GM12878 (cell line): Measurements from ENCODE around the gene OXCT2. TPM values are rescaled to one million over a fixed set of nuclear protein-coding genes. Genes with fewer than 3 reads are reported as not detected.
A peak's percentile ranks its signal among the peaks of the same experiment; 100 is the strongest.

Source experiments
- ATAC-seq: fragments of 200-7000 bp; cut with Tn5 transposase; 3 replicates; pipeline ENCODE4 v1.9.1; 2020; ENCODE audit warnings: mild to moderate bottlenecking, moderate library complexity
- BruUV-seq: library from RNA; stranded (reverse); fragments of 400-500 nt; replicated peaks from 2 replicates; lab custom pipeline; 2021; lab: Mats Ljungman, UMichigan
- CTCF ChIA-PET: fragments of 300-600 bp; sonication (Branson Sonifier 250); formaldehyde crosslinking; extraction: SDS; loops from one replicate; lab custom pipeline; 2021; ENCODE audit warnings: inconsistent platforms; lab: Yijun Ruan, JAX
- POLR2A ChIA-PET: fragments of 350-600 bp; formaldehyde crosslinking; extraction: SDS; loops from one replicate; lab custom pipeline; 2021; ENCODE audit warnings: inconsistent platforms; lab: Charles Lee
- RAD21 ChIA-PET: fragments of 300-600 bp; sonication (Branson Sonifier 250); formaldehyde crosslinking; loops from one replicate; lab custom pipeline; 2023; ENCODE audit warnings: antibody characterized with exemption; ENCODE audit not compliant: unreplicated experiment; lab: Charles Lee
- SMC1A ChIA-PET: fragments of 300-600 bp; sonication (Branson Sonifier 250); formaldehyde crosslinking; loops from one replicate; lab custom pipeline; 2023; ENCODE audit not compliant: unreplicated experiment, uncharacterized antibody; lab: Charles Lee
- DNase-seq: peaks from one replicate; pipeline ENCODE4 v3.0.0-alpha.2; 2011; ENCODE audit warnings: low read depth, low spot score
- FAIRE-seq: peaks from 3 replicates; lab custom pipeline; 2011; peaks lifted over from hg19 to GRCh38; lab: Jason Lieb, UNC
- H2AFZ ChIP-seq: 2 replicates; pipeline ENCODE4 v1.6.0; 2011; ENCODE audit warnings: low read depth, low read length, control low read depth; ENCODE audit not compliant: control insufficient read depth
- H3K27ac ChIP-seq: 2 replicates; pipeline ENCODE4 v1.5.1; 2011; ENCODE audit warnings: control low read depth; ENCODE audit not compliant: control insufficient read depth, insufficient read depth
- H3K27me3 ChIP-seq, 2 experiments: replicated peaks in 1 of 2; 2 replicates each; pipeline versions ENCODE4 v1.6.0 to v1.6.1; 2011; ENCODE audit warnings: low read length in 1 of 2; ENCODE audit not compliant: control insufficient read depth in 2 of 2, insufficient read depth in 2 of 2
- H3K36me3 ChIP-seq, 2 experiments: 2 replicates each; pipeline ENCODE4 v1.5.1; 2011; ENCODE audit warnings: low read length in 1 of 2; ENCODE audit not compliant: control insufficient read depth in 2 of 2, insufficient read depth in 2 of 2
- H3K4me1 ChIP-seq: 2 replicates; pipeline ENCODE4 v1.6.1; 2011; ENCODE audit warnings: mild to moderate bottlenecking, low read length, moderate library complexity, mixed read lengths; ENCODE audit not compliant: control insufficient read depth, insufficient read depth
- H3K4me2 ChIP-seq: 2 replicates; pipeline ENCODE4 v1.6.0; 2011; ENCODE audit warnings: control low read depth; ENCODE audit not compliant: control insufficient read depth, insufficient read depth
- H3K4me3 ChIP-seq: fragments of 200-600 bp; sonication (generic); 2 replicates; pipeline ENCODE4 v1.5.1; 2016
- H3K79me2 ChIP-seq: 2 replicates; pipeline ENCODE4 v1.6.0; 2011; ENCODE audit warnings: low read length; ENCODE audit not compliant: control insufficient read depth, insufficient read depth
- H3K9ac ChIP-seq: 2 replicates; pipeline ENCODE4 v1.8.0; 2011; ENCODE audit warnings: low read length, control low read depth, mixed read lengths; ENCODE audit not compliant: control insufficient read depth, insufficient read depth
- H3K9me3 ChIP-seq: replicated peaks from 3 replicates; pipeline ENCODE4 v1.5.1; 2011; ENCODE audit warnings: mild to moderate bottlenecking, low read length; ENCODE audit not compliant: control insufficient read depth, insufficient read depth
- H4K20me1 ChIP-seq: 2 replicates; pipeline ENCODE4 v1.6.0; 2011; ENCODE audit not compliant: control insufficient read depth, insufficient read depth
- FOXM1 ChIP-seq: IDR thresholded peaks from 2 replicates; pipeline ENCODE4 v1.6.1; 2012; ENCODE audit warnings: low read depth, mild to moderate bottlenecking, inconsistent platforms, low read length, moderate library complexity
- POLR2A ChIP-seq: IDR thresholded peaks from 2 replicates; pipeline ENCODE4 v1.6.1; 2011; ENCODE audit warnings: low read depth, mild to moderate bottlenecking, low read length
- SMC3 ChIP-seq: IDR thresholded peaks from 2 replicates; pipeline ENCODE4 v1.6.1; 2011; ENCODE audit warnings: low read length, improper control_type of control experiment, borderline replicate concordance
- STAT1 ChIP-seq: fragments of 450-650 bp; conservative IDR thresholded peaks from 2 replicates; pipeline ENCODE4 v1.6.1; 2014; ENCODE audit warnings: antibody characterized with exemption, mild to moderate bottlenecking
- WGBS: methylation state at CpG from one replicate; pipeline ENCODE4 v1.1.6; 2016; ENCODE audit warnings: low lambda C conversion rate; ENCODE audit not compliant: insufficient replicate concordance, insufficient coverage; ENCODE audit errors: missing lambda C conversion rate; 5-methylcytosine and 5-hydroxymethylcytosine counted together
- in situ Hi-C: fragments of 300-500 bp; cut with MboI; formaldehyde crosslinking; loops from 9 replicates; pipeline ENCODE4 v1.14.3; 2018; ENCODE audit warnings: mixed read lengths
- intact Hi-C: fragments of 100-400 bp; cut with micrococcal nuclease; formaldehyde crosslinking; loops from one replicate; pipeline ENCODE4 v1.14.2; 2022; ENCODE audit not compliant: unreplicated experiment
- polyA plus RNA-seq, 11 experiments: library from polyadenylated mRNA; depleted of rRNA in 4 of 11; unstranded in 6 of 11; stranded (reverse) in 5 of 11; fragments of >200 nt; fragmentation: Nextera tagmentation in 4 of 11; fragmentation: Illumina TruSeq in 1 of 11; extraction: Ambion mirVana in 4 of 11; extraction: Trizol in 1 of 11; gene quantifications; 1 replicate in 1 of 11; 2 replicates in 10 of 11; pipeline versions ENCODE4 v1.2.1 to v1.2.3, GENCODE V29; 2011 to 2016; ENCODE audit warnings: inconsistent platforms in 2 of 11, missing spikeins in 2 of 11, low read depth in 1 of 11
- total RNA-seq, 4 experiments: library from RNA; depleted of rRNA in 3 of 4; stranded (reverse); fragments of >200 nt in 3 of 4; fragmentation: Illumina TruSeq in 1 of 4; extraction: Trizol in 1 of 4; gene quantifications; 2 replicates each; pipeline versions ENCODE4 v1.2.1 to v1.2.3, GENCODE V29; 2013 to 2021

Gene OXCT2
- total and polyA plus RNA-seq, 10 of the 15 experiments (the other 5 are each of a cell fraction or from before 2014, with no cell fraction given), result 0.06 to 1.9 (median 0.59) TPM

- Histone ChIP-seq H3K79me2 (no peaks in the 10 kb centered on the region), H3K9ac (no peak overlapping the region), H3K9me3 (no peaks in the 10 kb centered on the region), H2AFZ (no peak overlapping the region), H4K20me1 (no peaks in the 10 kb centered on the region), H3K27me3 (no peaks in the 10 kb centered on the region), H3K4me3 (no peak overlapping the region), H3K36me3 (peaks cover 0 to 5% of the 10 kb centered on the region in 2 experiments; a peak in 1 of 4 replicates), H3K4me1 (no peaks in the 10 kb centered on the region), H3K4me2 (no peak overlapping the region)
- intact Hi-C loops, result no loop called here
- WGBS, result 79% methylated on average over 29 of the region's 30 CpGs
- DNase-seq, result no peak
- SMC1A ChIA-PET, result no interaction called here
- POLR2A ChIA-PET, result no interaction called here
- ATAC-seq, result no peak
- in situ Hi-C loops, result no loop called here
- CTCF ChIA-PET, result no interaction called here
- RAD21 ChIA-PET, result no interaction called here
- FAIRE-seq, result no peak
- no TSS peak for BruUV-seq
- no peak for TF ChIP-seq FOXM1
- TF ChIP-seq POLR2A, result 0 out of 2 replicates have a peak, but pooled peaks have one; percentile 22
- TF ChIP-seq SMC3, result no peak
- TF ChIP-seq, all 136 proteins: peak for 1
- H3K27ac ChIP-seq, result no peak overlapping the region
Measured at GRCh38 chr1:39762550-39763540, 8.3 kb downstream of the OXCT2 start.

DNA sequence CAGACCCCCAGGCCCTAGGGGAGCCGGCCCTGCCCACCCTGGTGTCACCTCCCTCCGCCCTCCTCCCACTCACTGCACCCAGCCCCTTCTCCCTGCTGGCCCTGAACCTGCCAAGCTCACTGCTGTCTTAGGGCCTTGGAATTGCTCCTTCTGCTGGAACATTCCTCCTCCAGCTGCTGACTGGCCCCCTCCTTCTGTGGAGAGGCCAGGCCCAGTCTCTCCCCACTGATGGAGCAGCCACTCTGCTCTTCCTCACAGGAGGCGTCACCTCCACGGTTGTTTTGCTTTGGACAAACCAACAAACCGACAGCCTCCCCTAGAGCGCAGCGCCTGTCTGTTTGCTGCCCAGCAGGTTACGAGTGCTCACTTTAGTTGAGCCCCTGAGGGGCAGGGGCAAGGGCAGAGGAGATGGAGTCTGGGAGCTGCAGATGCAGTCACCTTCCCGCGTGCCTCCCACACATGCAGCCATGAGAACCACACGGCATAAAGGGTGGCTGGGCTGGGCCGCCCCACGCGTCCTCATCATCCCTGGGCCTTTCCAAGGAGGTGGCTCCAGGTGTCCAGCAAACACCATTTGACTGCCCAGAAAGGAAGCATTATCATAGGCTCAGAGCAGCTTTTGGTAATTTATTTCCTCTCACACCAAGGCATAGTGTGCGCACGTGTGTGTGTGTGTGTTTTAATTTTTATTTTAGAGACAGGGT, 9.4 kb downstream of the OXCT2 start:
- in situ Hi-C loops (no loop called here), intact Hi-C loops (no loop called here)
- no peak for FAIRE-seq
- Histone ChIP-seq H3K4me2 (no peak overlapping the region), H3K4me1 (no peaks in the 10 kb centered on the region), H3K27ac (no peak overlapping the region), H2AFZ (no peak overlapping the region), H3K9me3 (no peaks in the 10 kb centered on the region), H4K20me1 (no peaks in the 10 kb centered on the region), H3K36me3 (peaks cover 0 to 8% of the 10 kb centered on the region in 2 experiments; a peak in 1 of 4 replicates)
- ChIA-PET SMC1A (no interaction called here), CTCF (no interaction called here), RAD21 (no interaction called here)
- BruUV-seq, result no TSS peak
- WGBS, result 91% methylated on average over 14 of the region's 16 CpGs
- TF ChIP-seq STAT1 (no peak), POLR2A (peak; percentile 29; the same call in 1 of the 2 replicates)
- TF ChIP-seq, all 136 proteins: peak for 1
- no peaks in the 10 kb centered on the region for H3K27me3 ChIP-seq
- no peak overlapping the region for H3K4me3 ChIP-seq
- no peak overlapping the region for H3K9ac ChIP-seq
- no peaks in the 10 kb centered on the region for H3K79me2 ChIP-seq
- ATAC-seq, result no peak
- no peak for DNase-seq
- POLR2A ChIA-PET, result interaction anchor here (0.6 kb wide), 1 partner anchor 1883 kb away, joined by 3 read pairs; no protein-coding TSS in a partner anchor
